ENCODE results near the gene C1orf105.

Gene C1orf105

GRCh38 chr1:172410027-172410426 lies 10.5 kb upstream of the C1orf105 start:
- no peak overlapping the region for H3K27ac ChIP-seq
- TF ChIP-seq CTCF (conservative IDR thresholded peaks at IDR 0.05) (no peak), ZFX (IDR thresholded peaks at IDR 0.05) (no peak)

- no peak overlapping the region for H3K27ac ChIP-seq
- TF ChIP-seq ZFX (IDR thresholded peaks at IDR 0.05), result no peak
- TF ChIP-seq CTCF (conservative IDR thresholded peaks at IDR 0.05), result no peak
Measured at GRCh38 chr1:172411791-172412338, 8.6 kb upstream of the C1orf105 start.

GRCh38 chr1:172414331-172414730 lies 6.2 kb upstream of the C1orf105 start:
- no peak overlapping the region for H3K27ac ChIP-seq
- TF ChIP-seq CTCF (conservative IDR thresholded peaks at IDR 0.05) (no peak), ZFX (IDR thresholded peaks at IDR 0.05) (no peak)

GRCh38 chr1:172416496-172417035 lies 3.9 kb upstream of the C1orf105 start:
- H3K27ac ChIP-seq, result no peak overlapping the region
- TF ChIP-seq CTCF (conservative IDR thresholded peaks at IDR 0.05), result no peak
- TF ChIP-seq ZFX (IDR thresholded peaks at IDR 0.05), result no peak

GRCh38 chr1:172417557-172417956 lies 2.9 kb upstream of the C1orf105 start:
- H3K27ac ChIP-seq, result no peak overlapping the region
- TF ChIP-seq CTCF (conservative IDR thresholded peaks at IDR 0.05) (no peak), ZFX (IDR thresholded peaks at IDR 0.05) (no peak)

- TF ChIP-seq CTCF (conservative IDR thresholded peaks at IDR 0.05) (no peak), ZFX (IDR thresholded peaks at IDR 0.05) (no peak)
- no peak overlapping the region for H3K27ac ChIP-seq
Measured at GRCh38 chr1:172421974-172422604, 1.6 kb downstream of the C1orf105 start.

- TF ChIP-seq ZFX (IDR thresholded peaks at IDR 0.05), result no peak
- TF ChIP-seq CTCF (conservative IDR thresholded peaks at IDR 0.05), result no peak
Measured at GRCh38 chr1:172423336-172423735, 2.9 kb downstream of the C1orf105 start.

More at GRCh38 chr1:172423336-172423735, 2.9 kb downstream of the C1orf105 start:
- H3K27ac ChIP-seq, result no peak overlapping the region
